Loucy (cell line): Measurements from ENCODE around the gene HPS3.

Experiments
- CTCF ChIP-seq: fragments of 200-600 bp; sonication (generic); conservative IDR thresholded peaks from 2 replicates; pipeline ENCODE4 v1.5.1; 2014; ENCODE audit warnings: mild to moderate bottlenecking, antibody characterized with exemption, low read length
- EZH2phosphoT487 ChIP-seq: fragments of 200-600 bp; IDR thresholded peaks from 2 replicates; pipeline ENCODE4 v1.6.1; 2018; ENCODE audit warnings: antibody characterized with exemption, mild to moderate bottlenecking, moderate library complexity, borderline replicate concordance

GRCh38 chr3:149160754-149161300, 31.4 kb downstream of the HPS3 start:
- no peak for TF ChIP-seq CTCF
- TF ChIP-seq EZH2phosphoT487 = no peak
